GM13977 (cell line): ENCODE measurements around the gene MAGIX.
"Not testable (repeated sequence)": the region's sequence is repeated elsewhere in the genome, so short reads cannot be mapped to it uniquely, and the experiment has no call there.

Source experiments
- DNase-seq: peaks from one replicate; pipeline ENCODE4 v3.0.0; 2012; ENCODE audit warnings: low spot score
- CTCF ChIP-seq: IDR thresholded peaks from 2 replicates; pipeline ENCODE4 v1.5.1; 2012; ENCODE audit warnings: mild to moderate bottlenecking, control low read depth; ENCODE audit not compliant: insufficient read depth; ENCODE audit errors: extremely low read depth, missing control alignments
- in situ Hi-C: fragments of 300-500 bp; cut with MboI; formaldehyde crosslinking; loops from one replicate; pipeline ENCODE4 v1.12.0; 2022; ENCODE audit warnings: low sequenced_read_pairs, low pct_unique_long_range_greater_than_20kb, mixed read lengths, inconsistent platforms; ENCODE audit not compliant: unreplicated experiment

MAGIX gene

GRCh38 chrX:49129427-49129826, 33.1 kb upstream of the MAGIX start:
- no peak for DNase-seq
- in situ Hi-C loops, result no loop called here
- no peak for TF ChIP-seq CTCF

DNA sequence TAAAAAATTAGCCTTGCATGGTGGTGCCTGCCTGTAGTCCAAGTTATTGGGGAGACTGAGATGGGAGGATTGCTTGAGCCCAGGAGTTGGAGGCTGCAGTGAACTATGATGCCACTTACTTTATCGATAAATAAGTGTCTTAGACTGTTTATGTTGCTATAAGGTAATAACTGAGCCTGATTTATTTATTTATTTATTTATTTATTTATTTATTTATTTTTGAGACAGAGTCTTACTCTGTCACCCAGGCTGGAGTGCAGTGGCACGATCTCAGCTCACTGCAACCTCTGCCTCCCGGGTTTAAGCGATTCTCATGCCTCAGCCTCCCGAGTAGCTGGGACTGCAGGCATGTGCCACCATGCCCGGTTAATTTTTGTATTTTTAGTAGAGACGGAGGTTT, 30.3 kb upstream of the MAGIX start:
- in situ Hi-C loops, result not testable (repeated sequence)

GRCh38 chrX:49133759-49134158, 28.8 kb upstream of the MAGIX start:
- in situ Hi-C loops, result no loop called here
- no peak for TF ChIP-seq CTCF
- DNase-seq, result no peak

More for the DNA sequence above, 30.3 kb upstream of the MAGIX start:
- not testable (repeated sequence) for DNase-seq

- in situ Hi-C loops, result no loop called here
- DNase-seq, result no peak
- TF ChIP-seq CTCF, result no peak
These were observed 25.1 kb upstream of the MAGIX start for GRCh38 chrX:49137492-49137891.

DNA sequence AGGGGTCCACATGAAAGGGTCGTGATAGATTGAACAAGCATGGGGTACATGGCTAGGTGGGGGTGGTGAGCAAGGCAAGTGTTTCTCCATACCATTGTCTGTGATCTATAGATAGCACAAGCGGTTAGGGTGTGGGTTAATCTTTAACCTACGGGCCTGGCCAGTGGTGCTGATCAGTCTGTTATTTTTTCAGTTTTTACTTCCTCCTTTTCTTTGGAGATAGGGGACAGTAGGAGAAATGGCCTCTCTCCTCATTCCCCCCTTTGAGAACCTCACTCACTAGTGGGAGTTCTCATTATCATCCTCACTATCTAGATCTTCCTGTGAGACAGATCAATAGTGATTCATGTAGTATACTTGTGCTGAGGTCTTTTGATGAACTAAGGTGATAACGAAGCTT, 22.8 kb upstream of the MAGIX start:
- no peak for DNase-seq
- in situ Hi-C loops, result no loop called here
- no peak for TF ChIP-seq CTCF

- in situ Hi-C loops, DNase-seq: not testable (repeated sequence)
- peak; percentile 44 for TF ChIP-seq CTCF
These were observed 20.3 kb upstream of the MAGIX start for GRCh38 chrX:49142264-49142663.

DNA sequence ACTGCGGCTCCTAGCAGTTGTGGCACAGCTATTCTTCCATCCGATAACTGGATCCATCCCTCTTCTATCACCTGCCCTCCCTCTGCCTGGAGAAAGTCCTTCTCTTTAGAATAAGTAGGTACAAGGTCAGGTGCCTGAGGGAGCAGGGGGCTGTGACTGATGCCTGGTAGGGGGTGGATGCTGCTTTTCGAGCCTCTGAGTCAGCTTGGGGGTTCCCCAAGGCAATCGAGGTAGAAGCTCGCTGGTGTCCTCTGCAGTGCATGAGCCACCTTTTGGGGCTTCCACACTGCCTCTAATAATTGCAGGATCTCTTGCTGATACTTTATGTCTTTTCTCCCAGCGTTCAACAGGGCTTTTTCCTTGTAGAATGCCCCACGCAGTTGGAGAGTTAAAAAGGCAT, 19.4 kb upstream of the MAGIX start:
- in situ Hi-C loops, result not testable (repeated sequence)

GRCh38 chrX:49147282-49147681, 15.3 kb upstream of the MAGIX start:
- no peak for DNase-seq
- TF ChIP-seq CTCF, result no peak
- in situ Hi-C loops, result no loop called here

More for the DNA sequence above, 19.4 kb upstream of the MAGIX start:
- DNase-seq, result not testable (repeated sequence)
